ENCODE measurements around the gene FAP.
A peak's percentile ranks its signal among the peaks of the same experiment; 100 is the strongest.

Gene FAP

GRCh38 chr2:162243715-162244114 lies 470 bp upstream of the FAP start:
- no peak for FAIRE-seq
- no peak for DNase-seq (ENCODE audit: insufficient read length, low spot score)

GRCh38 chr2:162242586-162243280 lies 512 bp downstream of the FAP start:
- FAIRE-seq (no peak), DNase-seq (ENCODE audit: insufficient read length, low spot score) (no peak)

GRCh38 chr2:162241571-162241970 lies 1.7 kb downstream of the FAP start:
- DNase-seq (ENCODE audit: insufficient read length, low spot score) = no peak
- no peak for FAIRE-seq

GRCh38 chr2:162234620-162235462 lies 8.4 kb downstream of the FAP start:
- FAIRE-seq (no peak), DNase-seq (ENCODE audit: insufficient read length, low spot score) (no peak)

GRCh38 chr2:162233197-162233596 lies 10.0 kb downstream of the FAP start:
- FAIRE-seq (no peak), DNase-seq (ENCODE audit: insufficient read length, low spot score) (no peak)

GRCh38 chr2:162232671-162233070 lies 10.6 kb downstream of the FAP start:
- FAIRE-seq = no peak

GRCh38 chr2:162232027-162232426 lies 11.2 kb downstream of the FAP start:
- no peak for DNase-seq (ENCODE audit: insufficient read length, low spot score)
- no peak for FAIRE-seq

More at GRCh38 chr2:162232671-162233070, 10.6 kb downstream of the FAP start:
- no peak for DNase-seq (ENCODE audit: insufficient read length, low spot score)

GRCh38 chr2:162230761-162231160 lies 12.5 kb downstream of the FAP start:
- no peak for DNase-seq (ENCODE audit: insufficient read length, low spot score)
- FAIRE-seq = no peak

- DNase-seq (ENCODE audit: insufficient read length, low spot score) = no peak
- FAIRE-seq = no peak
Observed at GRCh38 chr2:162226836-162227235, 16.4 kb downstream of the FAP start.

GRCh38 chr2:162221064-162221463 lies 22.2 kb downstream of the FAP start:
- DNase-seq (ENCODE audit: insufficient read length, low spot score) (peak; percentile 31), FAIRE-seq (peak; percentile 95)

GRCh38 chr2:162220368-162220767 lies 22.9 kb downstream of the FAP start:
- FAIRE-seq (no peak), DNase-seq (ENCODE audit: insufficient read length, low spot score) (no peak)

GRCh38 chr2:162219426-162219825 lies 23.8 kb downstream of the FAP start:
- FAIRE-seq = no peak
- DNase-seq (ENCODE audit: insufficient read length, low spot score) = no peak

GRCh38 chr2:162217598-162217997 lies 25.6 kb downstream of the FAP start:
- no peak for DNase-seq (ENCODE audit: insufficient read length, low spot score)
- FAIRE-seq = no peak

GRCh38 chr2:162215162-162215561 lies 28.1 kb downstream of the FAP start:
- no peak for FAIRE-seq
- no peak for DNase-seq (ENCODE audit: insufficient read length, low spot score)

GRCh38 chr2:162212366-162212765 lies 30.9 kb downstream of the FAP start:
- no peak for FAIRE-seq
- DNase-seq (ENCODE audit: insufficient read length, low spot score) = no peak

GRCh38 chr2:162211732-162212131 lies 31.5 kb downstream of the FAP start:
- FAIRE-seq = no peak
- no peak for DNase-seq (ENCODE audit: insufficient read length, low spot score)

GRCh38 chr2:162210385-162210784 lies 32.9 kb downstream of the FAP start:
- no peak for FAIRE-seq
- DNase-seq (ENCODE audit: insufficient read length, low spot score) = no peak

- no peak for DNase-seq (ENCODE audit: insufficient read length, low spot score)
- FAIRE-seq = no peak
Observed at GRCh38 chr2:162202203-162202602, 41.0 kb downstream of the FAP start.

- FAIRE-seq = no peak
- no peak for DNase-seq (ENCODE audit: insufficient read length, low spot score)
Observed at GRCh38 chr2:162200636-162201035, 42.6 kb downstream of the FAP start.

- no peak for FAIRE-seq
- no peak for DNase-seq (ENCODE audit: insufficient read length, low spot score)
Observed at GRCh38 chr2:162199913-162200312, 43.3 kb downstream of the FAP start.

GRCh38 chr2:162198239-162198638 lies 45.0 kb downstream of the FAP start:
- FAIRE-seq = no peak

More at GRCh38 chr2:162198239-162198638, 45.0 kb downstream of the FAP start:
- no peak for DNase-seq (ENCODE audit: insufficient read length, low spot score)
